NCI-H1105 treated with DMSO at 0.1 percent for 48 hours (cell line): ENCODE results near the gene LPCAT3.

Source experiments
- DNase-seq: peaks from one replicate; lab custom pipeline; 2025; lab: John Stamatoyannopoulos, UW

LPCAT3 gene

GRCh38 chr12:6996040-6996441, 22.2 kb downstream of the LPCAT3 start:
- DNase-seq: no peak

- DNase-seq: no peak
Measured at GRCh38 chr12:6987956-6988553, 30.2 kb downstream of the LPCAT3 start.

GRCh38 chr12:6982532-6982931, 35.7 kb downstream of the LPCAT3 start:
- DNase-seq: no peak

GRCh38 chr12:6981152-6982052, 36.9 kb downstream of the LPCAT3 start:
- DNase-seq: no peak

- DNase-seq: no peak
Measured at GRCh38 chr12:6980740-6981139, 37.5 kb downstream of the LPCAT3 start.

GRCh38 chr12:6980075-6980474, 38.2 kb downstream of the LPCAT3 start:
- DNase-seq: no peak

GRCh38 chr12:6979453-6979852, 38.8 kb downstream of the LPCAT3 start:
- no peak for DNase-seq

GRCh38 chr12:6979021-6979420, 39.3 kb downstream of the LPCAT3 start:
- DNase-seq: no peak

- no peak for DNase-seq
Measured at GRCh38 chr12:6978611-6979011, 39.7 kb downstream of the LPCAT3 start.

GRCh38 chr12:6978188-6978587, 40.1 kb downstream of the LPCAT3 start:
- DNase-seq: no peak

GRCh38 chr12:6977653-6978052, 40.6 kb downstream of the LPCAT3 start:
- DNase-seq: no peak

GRCh38 chr12:6975297-6976032, 42.8 kb downstream of the LPCAT3 start:
- no peak for DNase-seq

GRCh38 chr12:6974180-6974579, 44.1 kb downstream of the LPCAT3 start:
- DNase-seq: no peak

- no peak for DNase-seq
Measured at GRCh38 chr12:6970096-6970527, 48.2 kb downstream of the LPCAT3 start.

- no peak for DNase-seq
Measured at GRCh38 chr12:6968426-6968825, 49.9 kb downstream of the LPCAT3 start.

GRCh38 chr12:6967651-6968100, 50.6 kb downstream of the LPCAT3 start:
- no peak for DNase-seq

- DNase-seq: no peak
Measured at GRCh38 chr12:6966351-6966750, 51.9 kb downstream of the LPCAT3 start.

GRCh38 chr12:6965714-6966113, 52.6 kb downstream of the LPCAT3 start:
- DNase-seq: no peak

- peak; percentile 87 for DNase-seq
Measured at GRCh38 chr12:6965026-6965661, 53.1 kb downstream of the LPCAT3 start.

- peak; percentile 36 for DNase-seq
Measured at GRCh38 chr12:6964605-6965025, 53.7 kb downstream of the LPCAT3 start.

GRCh38 chr12:6963791-6964413, 54.4 kb downstream of the LPCAT3 start:
- DNase-seq: peak; percentile 74
